Activated CD4-positive, CD25-positive, alpha-beta regulatory T cell treated with anti-CD3 and anti-CD28 coated beads, Interleukin-2, amount 50 U/mL, for 72 hours (primary cell): ENCODE results near the gene PLD5.

Source experiments
- DNase-seq: peaks from one replicate; pipeline ENCODE4 v3.0.0; 2021

PLD5 gene

GRCh38 chr1:242033447-242033846 is 491.1 kb downstream of the PLD5 start:
- DNase-seq, result no peak
